Kidney epithelial cell (primary cell): Measurements from ENCODE around the gene TMCC2. TPM values are rescaled to one million over a fixed set of nuclear protein-coding genes. Genes with fewer than 3 reads are reported as not detected.

Experiments
- DNase-seq: peaks from one replicate; pipeline ENCODE4 v3.0.0-alpha.2; 2010; ENCODE audit warnings: low read depth
- H3K27me3 ChIP-seq: 2 replicates; pipeline ENCODE4 v1.6.0; 2011; ENCODE audit warnings: low read length; ENCODE audit not compliant: control insufficient read depth, insufficient read depth
- H3K36me3 ChIP-seq: 2 replicates; pipeline ENCODE4 v1.5.1; 2011; ENCODE audit warnings: low read length; ENCODE audit not compliant: control insufficient read depth, insufficient read depth
- H3K4me3 ChIP-seq: 2 replicates; pipeline ENCODE4 v1.5.1; 2011; ENCODE audit warnings: low read depth, mild to moderate bottlenecking, control low read depth, low read length
- CTCF ChIP-seq: IDR thresholded peaks from 2 replicates; pipeline ENCODE4 v1.5.1; 2011; ENCODE audit warnings: mild to moderate bottlenecking, moderate library complexity, low read length, control low read depth, inconsistent platforms; ENCODE audit not compliant: insufficient read depth, poor library complexity, severe bottlenecking
- total RNA-seq: library from RNA; depleted of rRNA; stranded (reverse); fragments of >200 nt; gene quantifications from 2 replicates; pipeline ENCODE4 v1.2.3, GENCODE V29; 2015

TMCC2 gene
- total RNA-seq, 1 donor from 2014 or later: 12.7 TPM

GRCh38 chr1:205260948-205261732 is 33.4 kb downstream of the TMCC2 start:
- no peak for TF ChIP-seq CTCF
- DNase-seq: no peak

DNA sequence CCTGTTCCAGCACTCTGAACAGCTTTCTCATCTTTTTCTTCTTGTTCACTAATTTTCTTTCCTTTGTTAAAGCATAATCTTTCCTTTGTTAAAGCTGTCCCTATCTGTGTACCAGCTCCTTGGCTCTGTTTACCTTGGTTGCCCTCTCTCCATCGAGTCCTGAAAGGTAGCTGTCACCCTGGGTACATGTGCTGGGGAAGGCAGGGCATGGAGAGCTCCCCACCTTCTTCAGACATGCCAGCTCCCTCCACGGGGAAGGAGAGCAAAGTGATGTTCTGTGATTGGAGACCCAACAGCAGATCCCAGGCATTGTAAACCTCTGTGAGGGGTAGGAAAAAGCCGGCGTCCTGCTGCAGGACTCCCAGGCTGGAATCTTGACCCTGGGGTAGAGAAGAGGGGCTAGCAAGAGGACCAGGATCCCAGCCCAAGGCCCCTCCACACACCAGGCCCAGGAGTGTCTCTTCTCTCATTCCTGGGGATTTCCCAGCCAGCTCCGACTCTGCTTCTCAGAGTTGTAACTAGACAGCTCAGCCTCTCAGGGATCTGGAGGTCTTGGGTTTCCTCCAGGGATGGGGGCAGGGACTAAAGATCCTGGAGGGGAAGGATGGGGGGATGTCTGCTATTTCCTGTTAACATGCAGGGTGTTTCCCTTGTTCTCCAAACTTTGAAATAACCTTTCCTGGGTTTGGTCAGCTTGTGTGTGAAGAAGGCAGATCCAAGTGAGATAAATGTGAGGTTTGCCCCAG is 34.4 kb downstream of the TMCC2 start:
- no peak for DNase-seq
- Histone ChIP-seq H3K36me3 (no peaks in the 10 kb centered on the region), H3K27me3 (no peaks in the 10 kb centered on the region), H3K4me3 (no peak overlapping the region)
- TF ChIP-seq CTCF: no peak

More at GRCh38 chr1:205260948-205261732, 33.4 kb downstream of the TMCC2 start:
- no peaks in the 10 kb centered on the region for H3K36me3 ChIP-seq
- no peak overlapping the region for H3K4me3 ChIP-seq
- H3K27me3 ChIP-seq: no peaks in the 10 kb centered on the region

GRCh38 chr1:205262731-205263171 is 35.0 kb downstream of the TMCC2 start:
- no peaks in the 10 kb centered on the region for H3K27me3 ChIP-seq
- TF ChIP-seq CTCF: no peak
- DNase-seq: no peak
- H3K36me3 ChIP-seq: no peaks in the 10 kb centered on the region
- no peak overlapping the region for H3K4me3 ChIP-seq

DNA sequence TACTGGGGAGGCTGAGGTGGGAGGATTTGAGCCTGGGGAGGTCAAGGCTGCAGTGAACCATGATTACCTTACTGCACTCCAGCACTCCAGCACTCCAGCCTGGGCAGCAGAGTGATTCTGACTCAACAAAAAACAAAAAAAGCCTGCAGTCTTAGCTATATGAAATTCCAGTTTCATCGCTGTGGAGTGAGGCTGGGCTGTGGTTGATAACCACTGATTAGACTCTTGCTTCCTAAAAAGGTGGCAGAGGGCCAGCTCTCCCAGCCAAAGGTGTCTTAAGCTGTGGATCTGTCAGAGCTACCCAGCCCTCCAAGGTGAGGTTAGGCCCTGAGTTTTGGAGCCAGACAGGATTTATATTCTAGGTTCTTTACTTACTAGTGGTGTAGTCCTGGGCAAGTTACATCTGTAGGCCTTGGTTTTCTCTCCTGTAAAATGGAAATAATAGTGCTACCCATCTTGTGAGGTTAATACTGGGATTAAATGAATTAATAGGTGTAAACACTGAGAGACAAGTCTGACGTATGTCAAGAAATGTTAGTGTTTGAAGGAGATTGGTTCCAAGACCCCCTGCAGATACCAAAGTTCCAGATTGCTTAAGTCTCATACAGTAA is 35.9 kb downstream of the TMCC2 start:
- Histone ChIP-seq H3K36me3 (no peaks in the 10 kb centered on the region), H3K4me3 (no peak overlapping the region), H3K27me3 (no peaks in the 10 kb centered on the region)
- no peak for DNase-seq
- TF ChIP-seq CTCF: no peak

- no peak overlapping the region for H3K4me3 ChIP-seq
Measured at GRCh38 chr1:205266611-205267305, 39.0 kb downstream of the TMCC2 start.

More at GRCh38 chr1:205266611-205267305, 39.0 kb downstream of the TMCC2 start:
- H3K27me3 ChIP-seq: no peaks in the 10 kb centered on the region
- DNase-seq: no peak
- no peaks in the 10 kb centered on the region for H3K36me3 ChIP-seq
- TF ChIP-seq CTCF: no peak
